SK-N-SH (cell line): ENCODE data around the gene PCSK5. TPM values are rescaled to one million over a fixed set of nuclear protein-coding genes. Genes with fewer than 3 reads are reported as not detected.

Experiments
- CTCF ChIA-PET: fragments of 300-600, 350-600 bp; formaldehyde crosslinking; extraction: SDS; loops from one replicate; lab custom pipeline; 2021; lab: Yijun Ruan, JAX
- POLR2A ChIA-PET: fragments of 350-600 bp; sonication (Branson Sonifier 250); formaldehyde crosslinking; extraction: SDS; loops from one replicate; lab custom pipeline; 2020; ENCODE audit warnings: antibody characterized with exemption, inconsistent platforms; lab: Yijun Ruan, JAX
- DNase-seq: peaks from one replicate; pipeline ENCODE4 v3.0.0; 2012
- H2AFZ ChIP-seq: fragments of 200-600 bp; sonication (generic); 2 replicates; pipeline ENCODE4 v1.8.1; 2016; ENCODE audit warnings: antibody characterized with exemption, mild to moderate bottlenecking, low read depth
- H3F3A ChIP-seq: fragments of 200-600 bp; sonication (generic); replicated peaks from 2 replicates; pipeline ENCODE3; 2016; ENCODE audit warnings: antibody characterized with exemption, mild to moderate bottlenecking; ENCODE audit not compliant: insufficient read depth
- H3K27ac ChIP-seq, 2 experiments: fragments of 200-500 bp in 1 of 2; fragments of 200-600 bp in 1 of 2; sonication (Bioruptor generic) in 1 of 2; sonication (generic), shearing (Covaris generic) in 1 of 2; 2 replicates each; pipeline versions ENCODE4 v1.5.1 to v1.6.1; 2014 to 2016; ENCODE audit warnings: low read depth in 2 of 2, inconsistent platforms in 1 of 2, low read length in 1 of 2, mild to moderate bottlenecking in 1 of 2, mixed read lengths in 1 of 2
- H3K27me3 ChIP-seq: fragments of 200-600 bp; sonication (generic), shearing (Covaris generic); 2 replicates; pipeline ENCODE4 v1.6.1; 2016; ENCODE audit warnings: mixed run types; ENCODE audit not compliant: insufficient read depth
- H3K36me3 ChIP-seq, 2 experiments: fragments of 200-500 bp in 1 of 2; fragments of 200-600 bp in 1 of 2; sonication (Bioruptor generic) in 1 of 2; sonication (generic) in 1 of 2; replicated peaks in 1 of 2; 2 replicates each; pipeline versions ENCODE3 to v1.5.1; 2014 to 2016; ENCODE audit warnings: low read length in 1 of 2, mild to moderate bottlenecking in 1 of 2; ENCODE audit not compliant: insufficient read depth in 2 of 2, control insufficient read depth in 1 of 2
- H3K4me1 ChIP-seq, 2 experiments: fragments of 200-500 bp in 1 of 2; fragments of 200-600 bp in 1 of 2; sonication (Bioruptor generic) in 1 of 2; sonication (generic), shearing (Covaris generic) in 1 of 2; 2 replicates each; pipeline versions ENCODE4 v1.5.1 to v1.6.1; 2014 to 2016; ENCODE audit warnings: low read depth in 1 of 2, low read length in 1 of 2, mixed run types in 1 of 2; ENCODE audit not compliant: insufficient read depth in 2 of 2, control insufficient read depth in 1 of 2
- H3K4me2 ChIP-seq: fragments of 200-600 bp; sonication (generic), shearing (Covaris generic); 2 replicates; pipeline ENCODE4 v1.6.1; 2017; ENCODE audit warnings: mixed run types
- H3K4me3 ChIP-seq, 2 experiments: fragments of 200-500 bp in 1 of 2; fragments of 200-600 bp in 1 of 2; sonication (Bioruptor generic) in 1 of 2; sonication (generic), shearing (Covaris generic) in 1 of 2; 2 replicates each; pipeline versions ENCODE4 v1.5.1 to v1.8.1; 2014 to 2016; ENCODE audit warnings: low read depth in 2 of 2, inconsistent platforms in 1 of 2, low read length in 1 of 2, mild to moderate bottlenecking in 1 of 2, mixed read lengths in 1 of 2, moderate library complexity in 1 of 2
- H3K79me2 ChIP-seq: fragments of 200-600 bp; sonication (generic); 2 replicates; pipeline ENCODE4 v1.8.1; 2017; ENCODE audit warnings: mild to moderate bottlenecking; ENCODE audit not compliant: insufficient read depth
- H3K9ac ChIP-seq: fragments of 200-600 bp; sonication (generic); 2 replicates; pipeline ENCODE4 v1.6.1; 2017; ENCODE audit warnings: mixed run types
- H3K9me2 ChIP-seq: fragments of 200-600 bp; sonication (generic); 2 replicates; pipeline ENCODE4 v1.6.1; 2017; ENCODE audit warnings: mixed run types
- H3K9me3 ChIP-seq: fragments of 200-600 bp; sonication (generic); 2 replicates; pipeline ENCODE4 v1.6.1; 2017; ENCODE audit warnings: mixed run types, mild to moderate bottlenecking, moderate library complexity
- H4K20me1 ChIP-seq: fragments of 200-600 bp; sonication (generic); 2 replicates; pipeline ENCODE4 v1.6.1; 2017; ENCODE audit warnings: mild to moderate bottlenecking, mixed run types; ENCODE audit not compliant: insufficient read depth
- EZH2phosphoT487 ChIP-seq: fragments of 200-600 bp; sonication (generic); IDR thresholded peaks from 2 replicates; pipeline ENCODE4 v1.6.1; 2017; ENCODE audit warnings: low read depth, mixed run types, mild to moderate bottlenecking, antibody characterized with exemption, moderate library complexity, borderline replicate concordance
- FOXM1 ChIP-seq: IDR thresholded peaks from 2 replicates; pipeline ENCODE4 v1.4.0; 2012; ENCODE audit warnings: low read depth, mild to moderate bottlenecking
- GABPA ChIP-seq: IDR thresholded peaks from 2 replicates; pipeline ENCODE4 v1.4.0; 2012; ENCODE audit warnings: low read depth, mild to moderate bottlenecking
- GATA2 ChIP-seq: sonication (generic); formaldehyde crosslinking; IDR thresholded peaks from 2 replicates; pipeline ENCODE4 v1.5.0; 2020; ENCODE audit warnings: mild to moderate bottlenecking, missing genetic modification reagents
- IRF3 ChIP-seq: fragments of 150-350 bp; IDR thresholded peaks from 2 replicates; pipeline ENCODE4 v1.6.1; 2016; ENCODE audit warnings: mild to moderate bottlenecking, low read depth, low read length
- JUND ChIP-seq: IDR thresholded peaks from 2 replicates; pipeline ENCODE4 v1.4.0; 2012
- NRF1 ChIP-seq: IDR thresholded peaks from 2 replicates; pipeline ENCODE4 v1.6.1; 2012; ENCODE audit warnings: low read depth, mild to moderate bottlenecking, low read length
- POLR2AphosphoS5 ChIP-seq: IDR thresholded peaks from 2 replicates; pipeline ENCODE4 v1.6.1; 2012; ENCODE audit warnings: low read depth, low read length
- RCOR1 ChIP-seq: fragments of 150-350 bp; IDR thresholded peaks from 2 replicates; pipeline ENCODE4 v1.6.1; 2017; ENCODE audit warnings: antibody characterized with exemption, low read length
- REST ChIP-seq: IDR thresholded peaks from 2 replicates; pipeline ENCODE4 v1.6.1; 2012; ENCODE audit warnings: mild to moderate bottlenecking, low read depth, low read length, moderate library complexity
- RFX5 ChIP-seq: IDR thresholded peaks from 2 replicates; pipeline ENCODE4 v1.6.1; 2012; ENCODE audit warnings: mild to moderate bottlenecking, improper control_type of control experiment, low read length
- RXRA ChIP-seq: IDR thresholded peaks from 2 replicates; pipeline ENCODE4 v1.4.0; 2012; ENCODE audit warnings: low read depth, mild to moderate bottlenecking, borderline replicate concordance
- SIN3A ChIP-seq: IDR thresholded peaks from 2 replicates; pipeline ENCODE4 v1.6.1; 2012; ENCODE audit warnings: low read depth, mild to moderate bottlenecking, low read length, moderate library complexity, borderline replicate concordance
- TAF1 ChIP-seq: IDR thresholded peaks from 2 replicates; pipeline ENCODE4 v1.6.1; 2012; ENCODE audit warnings: low read depth, mild to moderate bottlenecking, low read length, moderate library complexity, borderline replicate concordance
- USF1 ChIP-seq: IDR thresholded peaks from 2 replicates; pipeline ENCODE4 v1.4.0; 2012; ENCODE audit warnings: low read depth, borderline replicate concordance
- USF2 ChIP-seq: fragments of 150-350 bp; IDR thresholded peaks from 2 replicates; pipeline ENCODE4 v1.6.1; 2017; ENCODE audit warnings: antibody characterized with exemption, low read length, low read depth, borderline replicate concordance
- ZBTB33 ChIP-seq: IDR thresholded peaks from 2 replicates; pipeline ENCODE4 v1.4.0; 2012; ENCODE audit warnings: low read depth, borderline replicate concordance
- WGBS: methylation state at CpG from one replicate; pipeline ENCODE4 v1.1.6; 2017; ENCODE audit warnings: low lambda C conversion rate; 5-methylcytosine and 5-hydroxymethylcytosine counted together
- polyA plus RNA-seq, 3 experiments: library from polyadenylated mRNA; depleted of rRNA; stranded (reverse); fragments of >200 nt; gene quantifications; 2 replicates each; pipeline ENCODE4 v1.2.3, GENCODE V29; 2012
- TF ChIP-seq, protein P1 (sequence below): IDR thresholded peaks from 2 replicates; pipeline ENCODE4 v1.4.0; 2012; ENCODE audit warnings: low read depth

The PCSK5 gene
- polyA plus RNA-seq, 1 of the 3 experiments (the other 2 are of a cell fraction), result 0.08 TPM

GRCh38 chr9:75935591-75935990 is 45.1 kb downstream of the PCSK5 start:
- TF ChIP-seq GABPA, result no peak
- DNase-seq, result no peak
- Histone ChIP-seq H3K4me3 (no peak overlapping the region), H3K27ac (no peak overlapping the region), H3K9ac (no peak overlapping the region), H3K27me3 (0 out of 2 replicates have a peak, but pooled peaks cover 5% of the 10 kb centered on the region), H3K79me2 (no peaks in the 10 kb centered on the region), H3K4me1 (no peaks in the 10 kb centered on the region), H3K36me3 (no peaks in the 10 kb centered on the region), H3K9me3 (no peaks in the 10 kb centered on the region), H3F3A (no peaks in the 10 kb centered on the region), H4K20me1 (no peaks in the 10 kb centered on the region), H3K9me2 (no peaks in the 10 kb centered on the region), H2AFZ (no peak overlapping the region), H3K4me2 (no peak overlapping the region)
- ChIA-PET POLR2A (no interaction called here), CTCF (no interaction called here)
- WGBS, result 3% methylated on average over 2 of the region's 2 CpGs

GRCh38 chr9:75937521-75938258 is 47.2 kb downstream of the PCSK5 start:
- Histone ChIP-seq H3K27me3 (0 out of 2 replicates have a peak, but pooled peaks cover 5% of the 10 kb centered on the region), H3K4me2 (no peak overlapping the region), H3F3A (no peaks in the 10 kb centered on the region), H4K20me1 (no peaks in the 10 kb centered on the region), H3K9me3 (no peaks in the 10 kb centered on the region), H3K36me3 (no peaks in the 10 kb centered on the region), H3K27ac (no peak overlapping the region), H3K79me2 (no peaks in the 10 kb centered on the region), H3K4me3 (no peak overlapping the region), H2AFZ (no peak overlapping the region), H3K9me2 (no peaks in the 10 kb centered on the region), H3K4me1 (no peaks in the 10 kb centered on the region), H3K9ac (no peak overlapping the region)
- CTCF ChIA-PET, result no interaction called here
- WGBS, result 6% methylated on average over 7 of the region's 7 CpGs
- no peak for DNase-seq
- POLR2A ChIA-PET, result no interaction called here
- TF ChIP-seq FOXM1 (no peak), REST (no peak), JUND (no peak), RFX5 (no peak), EZH2phosphoT487 (no peak), USF2 (no peak), POLR2AphosphoS5 (no peak), RCOR1 (no peak), GATA2 (CRISPR knock-in tag) (no peak), RXRA (no peak), TAF1 (no peak), IRF3 (no peak), ZBTB33 (no peak), SIN3A (no peak), USF1 (no peak), NRF1 (no peak)
- TF ChIP-seq, protein P1, sequence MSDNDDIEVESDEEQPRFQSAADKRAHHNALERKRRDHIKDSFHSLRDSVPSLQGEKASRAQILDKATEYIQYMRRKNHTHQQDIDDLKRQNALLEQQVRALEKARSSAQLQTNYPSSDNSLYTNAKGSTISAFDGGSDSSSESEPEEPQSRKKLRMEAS, result no peak
